GM21619 (cell line): ENCODE data around the gene TMC2.

Experiments
- ATAC-seq: cut with Tn5 transposase; IDR thresholded peaks from one replicate; pipeline ENCODE4 v1.9.1; 2021; ENCODE audit not compliant: unreplicated experiment

Gene TMC2

DNA sequence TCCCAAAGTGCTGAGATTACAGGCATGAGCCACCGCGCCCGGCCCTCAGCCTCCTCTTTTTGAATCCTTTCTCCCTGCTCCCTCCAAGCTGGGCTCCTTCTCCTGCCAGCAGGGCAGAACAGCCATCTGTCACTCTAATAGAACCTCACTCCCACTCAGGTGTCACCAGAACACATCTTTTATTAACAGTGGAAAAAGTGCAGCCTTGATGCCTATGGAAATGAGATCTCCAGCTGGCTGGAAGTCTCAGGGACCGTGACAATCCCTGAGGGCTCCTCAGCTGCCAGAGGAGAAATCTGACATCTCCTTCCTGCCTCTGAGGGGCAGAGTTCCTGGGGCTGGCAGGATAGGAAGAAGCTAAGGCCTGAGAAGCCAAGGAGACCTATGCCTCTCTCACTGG is 28.0 kb downstream of the TMC2 start:
- no peak for ATAC-seq

DNA sequence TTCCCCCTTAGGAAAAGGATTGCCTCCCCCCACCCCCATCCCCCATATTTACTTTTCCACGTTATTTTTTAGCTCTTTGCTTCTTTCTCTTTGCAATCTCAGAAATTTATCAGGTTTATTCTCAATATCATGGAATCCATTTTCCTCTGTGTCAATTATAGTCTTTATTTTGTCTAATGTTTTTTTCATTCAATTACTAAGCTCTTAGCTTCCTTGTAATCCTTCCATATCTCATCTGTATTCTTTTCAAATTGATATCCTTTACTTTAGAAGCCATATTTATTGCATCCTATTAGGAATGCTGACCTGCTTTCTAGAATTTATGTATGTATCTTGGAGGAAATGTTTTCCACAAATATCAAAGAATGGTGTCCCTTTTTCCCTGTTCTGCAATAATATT is 39.3 kb downstream of the TMC2 start:
- no peak for ATAC-seq

DNA sequence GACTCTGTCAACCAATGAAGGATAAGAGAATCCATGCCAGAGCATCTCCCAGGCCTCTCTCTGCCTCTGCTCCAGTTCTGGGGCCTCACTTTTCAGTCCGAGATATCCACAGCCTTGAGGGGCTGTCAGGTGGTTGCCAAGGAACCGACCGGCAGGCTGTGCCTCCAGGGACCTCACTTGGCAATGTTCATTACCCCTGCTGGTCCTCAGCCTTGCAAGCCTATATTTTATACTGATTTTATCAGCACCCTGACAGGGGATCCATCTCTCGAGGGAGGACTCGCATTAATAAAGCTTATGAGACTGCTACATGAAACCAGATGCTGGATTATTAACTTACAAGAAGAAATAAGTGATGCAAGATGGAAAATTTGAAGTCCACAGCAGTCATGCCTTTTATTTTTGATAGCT is 39.9 kb downstream of the TMC2 start:
- no peak for ATAC-seq

DNA sequence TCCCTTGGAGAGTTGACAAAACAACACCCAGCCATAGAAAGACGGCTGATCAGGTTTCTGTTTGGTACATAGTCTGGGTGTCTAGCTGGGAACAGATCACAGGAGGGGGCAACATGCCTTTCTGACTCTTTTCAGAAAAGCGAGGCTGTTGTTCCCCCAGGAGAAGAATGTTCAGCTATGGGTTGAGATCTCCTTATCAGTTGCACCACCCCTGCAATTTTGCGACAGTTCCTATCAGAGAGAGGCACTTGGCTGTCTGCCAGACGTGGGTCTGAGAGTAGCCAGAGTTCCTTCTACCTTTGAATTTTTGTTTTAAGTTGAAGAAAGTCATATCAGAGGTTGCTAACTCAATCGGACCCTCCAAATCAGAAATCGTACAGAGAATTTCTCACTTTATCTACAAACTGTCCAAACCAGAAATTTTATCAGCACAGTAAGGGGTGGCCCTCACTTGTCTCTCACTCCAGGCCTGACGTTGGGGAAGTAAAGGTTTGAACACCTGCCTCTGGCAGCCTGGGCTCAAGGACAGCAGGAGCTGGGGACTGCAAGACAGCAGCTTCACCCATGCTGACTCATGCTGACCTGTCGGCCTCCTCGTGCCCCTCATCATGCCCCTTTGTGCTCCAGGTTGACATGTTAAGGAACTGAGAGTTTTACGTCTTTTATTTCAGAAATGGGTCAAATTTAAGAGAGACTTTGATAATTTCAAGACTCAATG is 42.3 kb downstream of the TMC2 start:
- no peak for ATAC-seq

DNA sequence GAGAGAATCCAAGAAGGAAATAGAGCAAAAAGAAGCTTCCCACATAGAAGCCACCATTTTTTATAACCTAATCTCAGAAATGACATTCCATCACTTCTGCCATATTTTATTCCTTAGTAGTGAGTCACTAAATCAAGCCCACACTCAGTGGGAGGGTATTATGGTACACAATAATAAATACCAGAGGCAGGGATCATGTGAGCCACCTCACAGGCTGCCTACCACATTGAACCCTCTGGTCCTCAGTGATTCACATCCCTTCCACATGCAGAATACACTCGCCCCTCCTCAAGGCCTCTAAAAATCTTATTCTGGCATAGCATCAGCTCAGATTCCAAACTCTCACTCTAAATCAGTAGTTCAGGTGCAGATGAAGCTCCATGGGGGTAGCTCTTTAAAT is 49.4 kb downstream of the TMC2 start:
- ATAC-seq, result no peak

DNA sequence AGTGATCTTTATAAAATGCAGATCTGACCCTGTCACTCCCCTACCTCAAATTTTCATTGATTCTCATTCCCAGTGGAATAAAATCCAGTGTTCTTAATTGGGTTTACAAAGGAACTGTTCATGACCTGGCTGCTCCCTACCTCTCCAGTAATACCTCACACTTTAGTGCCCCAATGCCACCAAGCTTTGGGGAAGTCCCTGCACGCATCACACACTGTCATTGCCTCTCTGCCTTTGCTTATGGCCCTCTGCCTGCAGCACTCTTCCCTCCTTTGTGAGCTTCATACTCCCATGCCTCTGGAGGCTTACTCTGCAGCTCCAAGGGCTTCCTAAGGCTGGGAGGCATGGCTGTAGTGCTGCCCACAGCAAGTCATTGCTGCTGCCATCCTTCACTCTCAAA is 57.4 kb downstream of the TMC2 start:
- no peak for ATAC-seq

DNA sequence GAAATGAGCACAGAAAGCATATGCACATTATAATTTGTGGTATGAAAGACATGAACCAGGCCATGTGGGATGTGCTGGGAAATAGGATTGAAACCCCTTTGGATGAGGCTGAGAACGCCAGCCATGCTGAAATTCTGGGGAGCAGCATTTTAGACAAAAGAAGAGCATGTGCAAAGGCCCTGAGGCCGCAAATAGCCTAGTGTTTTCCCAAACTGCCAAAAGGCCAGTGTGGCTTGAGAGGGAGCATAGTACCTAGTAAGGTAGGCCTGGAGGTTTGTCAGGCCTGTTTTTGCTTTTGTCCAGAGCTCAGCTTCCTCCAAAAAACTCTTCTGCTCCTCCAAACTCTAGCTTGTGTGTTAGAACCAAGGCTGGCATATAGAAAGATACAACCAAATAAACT is 58.7 kb downstream of the TMC2 start:
- no peak for ATAC-seq

DNA sequence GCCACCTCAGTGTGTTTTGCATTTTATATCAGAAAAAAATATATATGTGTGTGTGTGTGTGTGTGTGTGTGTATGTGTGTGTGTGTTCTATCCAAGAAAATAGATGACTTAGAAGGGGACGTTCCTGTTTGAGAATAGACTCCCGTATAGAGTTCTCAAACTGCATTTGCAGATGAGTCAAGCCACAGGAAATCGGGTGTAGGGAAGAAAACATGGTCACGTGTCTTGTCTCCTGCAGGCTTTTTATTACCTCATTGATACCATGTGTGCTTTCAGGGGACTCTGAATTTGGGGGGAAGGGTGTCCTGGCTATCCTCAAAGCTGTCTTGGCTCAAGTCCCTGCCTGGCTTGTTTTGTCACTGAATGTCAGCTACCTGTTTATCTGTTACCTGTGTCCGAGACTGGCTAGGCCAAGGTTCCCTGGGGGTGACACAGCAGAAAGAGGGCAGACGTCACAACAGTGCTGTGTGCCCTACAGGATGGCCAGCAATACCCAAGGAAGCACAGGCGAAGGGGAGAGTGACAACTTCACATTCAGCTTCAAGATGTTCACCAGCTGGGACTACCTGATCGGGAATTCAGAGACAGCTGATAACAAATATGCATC is 60.4 kb downstream of the TMC2 start:
- ATAC-seq, result no peak

DNA sequence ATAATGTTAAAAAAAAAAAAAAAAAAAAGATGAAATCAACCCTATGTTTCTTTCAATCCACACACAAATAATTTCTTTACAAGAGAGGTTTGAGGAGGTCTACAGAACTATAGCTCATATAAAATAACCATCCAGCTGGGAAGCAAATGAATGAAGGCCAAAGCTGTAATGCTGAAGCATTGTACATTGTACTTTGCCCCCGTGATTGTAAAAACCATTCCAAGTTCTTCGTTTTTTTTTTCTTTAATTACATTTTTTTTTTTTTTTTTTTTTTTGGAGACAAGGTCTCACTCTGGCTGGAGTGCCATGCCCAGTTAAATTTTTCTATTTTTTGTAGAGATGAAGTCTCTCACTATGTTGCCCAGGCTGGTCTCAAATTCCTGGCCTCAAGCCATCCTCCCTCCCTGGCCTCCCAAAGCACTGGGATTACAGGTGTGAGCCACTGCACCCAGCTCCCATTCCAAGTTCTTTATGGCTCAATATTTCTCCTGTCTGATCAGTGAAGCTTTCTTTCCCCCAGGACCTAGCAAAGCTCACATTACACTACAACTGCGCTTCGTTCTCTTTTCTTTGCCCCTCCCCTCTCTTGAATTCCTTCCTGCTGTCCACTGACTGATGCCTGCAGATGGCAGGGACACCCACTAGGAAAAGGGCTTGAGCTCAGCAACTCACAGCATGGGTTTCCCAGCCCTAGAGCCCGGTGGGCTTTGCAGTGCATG is 63.1 kb downstream of the TMC2 start:
- ATAC-seq, result no peak

DNA sequence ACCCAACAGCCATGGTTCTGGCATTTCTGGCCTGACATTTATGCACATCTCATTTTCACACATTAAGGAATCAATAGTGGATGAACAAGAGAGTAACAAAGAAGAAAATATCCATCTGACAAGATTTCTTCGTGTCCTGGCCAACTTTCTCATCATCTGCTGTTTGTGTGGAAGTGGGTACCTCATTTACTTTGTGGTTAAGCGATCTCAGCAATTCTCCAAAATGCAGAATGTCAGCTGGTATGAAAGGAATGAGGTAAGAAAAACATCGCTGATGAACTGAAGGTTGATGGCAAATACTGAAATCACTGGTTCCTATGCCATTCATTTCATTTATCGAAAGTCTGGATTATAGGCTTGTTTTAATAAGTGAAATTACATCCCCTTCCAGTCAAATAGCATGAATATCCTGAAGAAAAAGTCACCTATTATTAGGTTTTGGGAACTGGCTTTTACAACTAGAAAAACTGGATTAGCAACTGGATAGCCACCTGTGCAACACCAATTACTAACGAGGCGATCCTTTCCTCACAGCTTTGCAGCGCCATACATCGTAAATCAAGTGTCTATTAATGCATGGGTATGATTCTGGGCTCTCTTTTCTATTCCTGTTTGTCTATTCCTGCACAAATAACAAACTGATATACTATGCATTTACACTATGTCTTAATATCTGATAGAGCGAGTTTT is 65.8 kb downstream of the TMC2 start:
- ATAC-seq, result no peak

DNA sequence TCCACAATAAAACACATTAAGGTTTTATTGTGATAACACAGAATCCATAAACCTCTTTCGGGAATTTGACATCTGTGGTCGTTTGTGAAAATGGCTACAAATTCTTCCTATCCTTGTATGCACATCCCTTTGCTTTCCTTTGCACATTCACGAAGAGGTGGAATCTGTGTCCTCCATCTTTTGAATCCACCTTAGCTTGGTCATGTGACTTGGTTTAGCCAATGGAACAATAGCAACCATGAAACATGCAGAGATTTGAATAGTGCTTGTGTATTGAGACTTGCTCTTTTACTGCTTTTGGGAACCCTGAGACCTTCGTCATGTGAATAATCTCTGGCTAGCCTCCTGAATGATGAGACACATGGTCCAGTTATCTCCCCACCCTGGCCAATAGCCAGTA is 66.4 kb downstream of the TMC2 start:
- ATAC-seq, result no peak

DNA sequence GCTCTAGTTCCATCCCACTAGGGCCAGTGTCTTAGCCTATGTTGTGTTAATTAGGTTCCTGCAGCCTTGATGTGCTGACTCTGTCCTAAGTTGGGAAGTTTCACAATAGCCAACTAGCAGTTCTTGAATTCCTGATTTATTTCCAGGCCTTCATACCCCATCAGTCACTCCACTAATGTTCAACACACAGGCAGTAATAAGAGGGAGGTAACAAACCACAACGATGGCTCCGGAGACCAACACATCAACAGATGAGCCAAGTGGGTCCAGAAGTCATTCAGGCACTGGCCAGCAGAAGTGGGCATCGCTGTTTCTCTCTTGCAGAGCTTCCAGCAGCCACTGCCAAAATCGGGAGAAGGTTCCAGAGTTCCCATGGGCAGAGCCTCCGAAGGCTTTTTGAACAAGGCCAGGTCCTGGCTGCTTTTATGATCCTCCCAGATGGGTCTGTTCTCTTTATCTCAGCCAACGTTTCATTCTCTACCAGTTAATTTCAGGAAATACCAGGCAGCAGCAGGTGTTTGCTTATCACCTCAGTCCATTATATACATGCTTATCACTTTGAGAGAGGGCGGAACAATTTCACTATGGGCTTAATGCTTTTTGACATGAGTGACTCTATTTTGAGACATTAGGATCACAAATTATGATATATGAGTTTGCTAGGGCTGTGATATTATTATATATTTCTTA is 67.6 kb downstream of the TMC2 start:
- no peak for ATAC-seq

DNA sequence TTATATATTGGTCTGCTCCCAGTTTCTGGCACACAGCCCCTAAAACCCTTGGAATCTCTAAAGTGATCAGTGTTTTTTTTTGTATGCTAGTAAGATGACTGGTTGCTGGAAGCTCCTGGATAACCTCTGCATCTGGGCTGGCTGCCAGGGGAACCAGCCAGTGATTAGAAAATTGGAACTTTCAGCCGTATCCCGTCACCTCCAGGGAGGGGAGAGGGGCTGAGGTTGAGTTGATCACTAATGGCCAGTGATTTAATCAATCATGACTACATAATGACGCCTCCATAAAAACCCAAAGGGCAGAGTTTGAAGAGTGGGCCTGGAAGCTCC is 68.1 kb downstream of the TMC2 start:
- ATAC-seq, result no peak

DNA sequence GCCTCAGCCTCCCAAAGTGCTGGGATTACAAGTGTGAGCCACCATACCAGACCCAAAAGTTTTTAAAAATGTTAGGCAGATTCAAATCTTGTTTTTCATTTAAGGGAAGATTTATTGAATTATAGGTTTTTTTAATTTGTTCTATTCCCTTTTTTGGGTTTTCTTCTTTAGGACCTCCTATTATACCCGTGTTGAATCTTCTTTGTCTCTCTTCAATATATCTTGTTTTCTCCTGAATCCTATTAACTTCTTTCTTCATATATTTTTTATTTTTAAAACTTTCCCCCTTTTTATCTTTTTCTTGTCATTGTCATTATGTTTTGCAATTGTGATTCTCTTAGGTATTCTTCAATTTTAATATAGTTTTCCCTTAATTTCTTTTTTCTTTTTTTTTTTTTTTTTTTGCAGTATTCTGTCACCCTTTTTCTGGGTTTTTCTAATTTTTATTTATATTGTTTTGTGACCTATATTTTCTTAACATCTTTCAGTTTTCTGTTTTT is 70.2 kb downstream of the TMC2 start:
- ATAC-seq, result no peak

DNA sequence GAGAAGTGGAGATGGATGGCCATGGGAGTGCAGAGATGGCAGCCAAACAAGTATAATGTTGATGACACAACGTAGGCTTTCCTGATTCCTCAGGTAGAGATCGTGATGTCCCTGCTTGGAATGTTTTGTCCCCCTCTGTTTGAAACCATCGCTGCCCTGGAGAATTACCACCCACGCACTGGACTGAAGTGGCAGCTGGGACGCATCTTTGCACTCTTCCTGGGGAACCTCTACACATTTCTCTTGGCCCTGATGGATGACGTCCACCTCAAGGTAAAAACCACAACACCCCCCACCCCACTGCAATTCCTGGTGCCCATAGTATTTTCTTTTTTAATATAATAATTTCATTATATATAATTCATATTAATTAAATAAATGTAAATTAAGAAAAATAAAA is 74.0 kb downstream of the TMC2 start:
- ATAC-seq, result no peak

DNA sequence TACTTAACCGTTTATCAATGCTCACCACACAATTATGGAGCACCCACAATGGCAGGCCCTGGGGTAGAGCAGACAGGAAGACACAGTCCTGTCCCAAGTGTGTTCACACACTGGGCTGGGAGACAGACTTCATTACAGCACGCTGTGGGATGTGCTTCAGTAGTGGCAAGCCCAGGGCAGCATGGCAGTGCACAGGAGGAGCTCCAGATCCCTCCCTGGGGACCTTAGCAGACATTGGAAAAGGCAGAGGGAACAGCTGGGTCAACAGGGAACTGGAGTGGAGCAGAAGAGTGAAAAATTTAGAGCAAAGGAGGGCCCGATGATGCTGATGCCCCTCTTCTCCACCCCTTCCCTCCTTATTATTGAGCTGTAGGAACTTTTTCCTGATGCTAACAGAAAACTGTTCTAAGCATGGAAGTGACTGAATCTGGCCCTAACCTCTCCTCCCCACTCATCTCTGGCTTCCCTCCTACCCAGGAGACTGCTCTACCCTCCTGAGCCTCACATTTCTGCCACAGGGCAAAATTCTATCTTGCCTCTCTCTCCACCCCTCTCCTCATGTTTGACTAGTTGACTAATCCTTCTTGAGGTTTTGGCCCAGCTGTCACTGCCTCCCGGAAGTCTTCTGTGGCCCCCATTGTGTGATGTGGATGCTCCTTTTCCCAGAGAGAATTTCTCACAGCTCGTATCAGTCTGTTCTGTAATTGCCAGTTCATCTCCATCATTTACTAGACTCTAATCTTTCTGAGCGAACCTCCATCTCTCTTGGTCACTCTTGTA is 74.8 kb downstream of the TMC2 start:
- no peak for ATAC-seq

DNA sequence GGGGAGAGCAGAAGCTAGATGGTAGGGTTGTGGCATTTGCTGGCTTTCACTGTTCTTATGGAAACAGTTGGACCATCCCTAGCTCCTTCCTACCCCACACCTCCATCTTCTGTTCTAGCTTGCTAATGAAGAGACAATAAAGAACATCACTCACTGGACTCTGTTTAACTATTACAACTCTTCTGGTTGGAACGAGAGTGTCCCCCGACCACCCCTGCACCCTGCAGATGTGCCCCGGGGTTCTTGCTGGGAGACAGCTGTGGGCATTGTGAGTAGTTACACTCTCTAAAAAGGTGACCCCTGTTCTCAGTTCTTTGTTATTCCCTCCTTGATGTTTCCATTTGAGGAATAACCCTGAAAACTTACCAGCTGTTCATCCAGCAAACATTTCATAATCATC is 75.7 kb downstream of the TMC2 start:
- no peak for ATAC-seq

DNA sequence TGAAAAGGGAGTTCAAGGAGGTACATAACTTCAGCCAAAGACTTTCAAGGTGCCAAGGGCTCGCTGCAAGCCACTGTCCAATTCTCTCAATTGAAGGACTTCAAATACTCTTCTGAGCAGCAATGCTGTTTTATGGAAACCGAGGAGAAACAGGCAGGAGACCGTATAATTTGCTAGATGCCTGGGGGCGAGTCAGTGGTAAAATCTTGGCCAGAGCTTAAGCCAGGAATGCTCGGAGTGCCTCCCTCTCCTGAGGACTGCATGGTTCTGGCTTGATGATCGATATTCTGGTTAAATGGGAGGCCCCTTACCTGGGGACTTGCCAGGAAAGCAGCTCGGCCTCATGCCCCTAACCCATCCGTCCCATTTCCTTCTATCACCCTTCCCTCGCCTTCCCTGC is 80.3 kb downstream of the TMC2 start:
- ATAC-seq, result no peak

DNA sequence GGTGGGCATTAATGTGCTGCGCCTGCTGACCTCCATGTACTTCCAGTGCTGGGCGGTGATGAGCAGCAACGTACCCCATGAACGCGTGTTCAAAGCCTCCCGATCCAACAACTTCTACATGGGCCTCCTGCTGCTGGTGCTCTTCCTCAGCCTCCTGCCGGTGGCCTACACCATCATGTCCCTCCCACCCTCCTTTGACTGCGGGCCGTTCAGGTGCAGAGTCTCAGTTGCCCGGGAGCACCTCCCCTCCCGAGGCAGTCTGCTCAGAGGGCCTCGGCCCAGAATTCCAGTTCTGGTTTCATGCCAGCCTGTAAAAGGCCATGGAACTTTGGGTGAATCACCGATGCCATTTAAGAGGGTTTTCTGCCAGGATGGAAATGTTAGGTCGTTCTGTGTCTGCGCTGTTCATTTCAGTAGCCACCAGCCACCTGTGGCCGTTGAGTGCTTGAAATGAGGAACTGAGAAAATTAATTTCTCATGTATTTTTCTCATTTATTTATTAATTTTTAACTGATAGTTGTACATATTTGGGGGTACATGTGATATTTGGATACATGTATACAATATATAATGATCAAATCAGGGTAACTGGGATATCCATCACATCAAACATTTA is 80.8 kb downstream of the TMC2 start:
- no peak for ATAC-seq

DNA sequence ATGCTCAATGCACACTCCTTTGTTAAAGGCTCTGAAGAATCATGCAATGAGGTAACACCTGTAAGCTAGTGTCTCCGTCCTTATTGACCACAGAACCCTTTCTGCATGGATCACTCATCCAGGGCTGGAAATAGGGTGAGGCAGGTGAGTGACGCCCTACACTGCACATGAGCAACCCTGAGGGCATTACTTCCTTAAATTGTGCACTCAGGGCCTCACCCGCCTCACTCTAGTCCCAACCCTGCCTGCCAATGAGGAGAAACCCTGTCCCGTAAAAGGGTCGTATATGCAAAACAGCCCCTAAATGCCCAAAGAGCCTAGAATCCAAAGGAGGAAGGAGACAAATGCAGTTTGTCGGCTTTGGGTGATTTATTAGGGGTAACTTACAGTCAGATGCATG is 82.4 kb downstream of the TMC2 start:
- no peak for ATAC-seq
